GM19043 (cell line): ENCODE data around the gene SELENOO.

Experiments used
- ATAC-seq: cut with Tn5 transposase; IDR thresholded peaks from one replicate; pipeline ENCODE4 v1.9.1; 2021; ENCODE audit warnings: low read depth; ENCODE audit not compliant: unreplicated experiment

The SELENOO gene

GRCh38 chr22:50215297-50216054 lies 14.7 kb downstream of the SELENOO start:
- ATAC-seq: no peak

- no peak for ATAC-seq
Observed at GRCh38 chr22:50216055-50216683, 15.4 kb downstream of the SELENOO start.

GRCh38 chr22:50216684-50217520 lies 16.1 kb downstream of the SELENOO start:
- ATAC-seq: no peak

- ATAC-seq: no peak
Observed at GRCh38 chr22:50217543-50218152, 16.8 kb downstream of the SELENOO start.

- no peak for ATAC-seq
Observed at GRCh38 chr22:50218153-50218995, 17.6 kb downstream of the SELENOO start.

- ATAC-seq: no peak
Observed at GRCh38 chr22:50218996-50219727, 18.4 kb downstream of the SELENOO start.

GRCh38 chr22:50219800-50220602 lies 19.2 kb downstream of the SELENOO start:
- ATAC-seq: no peak

GRCh38 chr22:50220603-50221409 lies 20.0 kb downstream of the SELENOO start:
- ATAC-seq: no peak

- no peak for ATAC-seq
Observed at GRCh38 chr22:50221410-50222300, 20.8 kb downstream of the SELENOO start.

- ATAC-seq: no peak
Observed at GRCh38 chr22:50222508-50222907, 21.7 kb downstream of the SELENOO start.

GRCh38 chr22:50224071-50224470 lies 23.3 kb downstream of the SELENOO start:
- ATAC-seq: no peak

- ATAC-seq: no peak
Observed at GRCh38 chr22:50225200-50225969, 24.6 kb downstream of the SELENOO start.

GRCh38 chr22:50226063-50226874 lies 25.5 kb downstream of the SELENOO start:
- no peak for ATAC-seq

GRCh38 chr22:50226875-50227165 lies 26.0 kb downstream of the SELENOO start:
- ATAC-seq: no peak

- no peak for ATAC-seq
Observed at GRCh38 chr22:50227579-50228215, 26.9 kb downstream of the SELENOO start.
